GM19328 (cell line): Measurements from ENCODE around the gene DPP9.

Experiments used
- ATAC-seq: cut with Tn5 transposase; IDR thresholded peaks from one replicate; pipeline ENCODE4 v1.9.1; 2021; ENCODE audit warnings: mild to moderate bottlenecking, moderate library complexity; ENCODE audit not compliant: unreplicated experiment

The DPP9 gene

GRCh38 chr19:4638317-4638716 is 85.3 kb downstream of the DPP9 start:
- no peak for ATAC-seq

DNA sequence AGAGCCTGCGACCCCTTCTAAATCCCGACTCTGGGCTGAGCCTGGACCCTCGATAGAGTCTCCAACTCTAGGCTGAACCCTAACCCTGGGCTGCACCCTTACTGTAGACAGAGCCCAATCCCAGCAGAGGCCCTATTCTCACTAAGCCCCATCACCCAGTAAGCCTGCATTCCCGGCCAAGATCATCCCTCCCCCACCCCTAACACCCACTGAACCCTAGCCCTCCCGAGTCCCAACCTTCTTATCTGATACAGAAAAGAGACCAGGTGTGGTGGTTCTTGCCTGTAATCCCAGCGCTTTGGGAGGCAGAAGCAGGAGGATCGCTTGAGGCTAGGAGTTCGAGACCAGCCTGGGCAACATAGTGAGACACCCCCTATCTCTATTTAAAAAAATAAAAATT is 86.9 kb downstream of the DPP9 start:
- ATAC-seq, result no peak

DNA sequence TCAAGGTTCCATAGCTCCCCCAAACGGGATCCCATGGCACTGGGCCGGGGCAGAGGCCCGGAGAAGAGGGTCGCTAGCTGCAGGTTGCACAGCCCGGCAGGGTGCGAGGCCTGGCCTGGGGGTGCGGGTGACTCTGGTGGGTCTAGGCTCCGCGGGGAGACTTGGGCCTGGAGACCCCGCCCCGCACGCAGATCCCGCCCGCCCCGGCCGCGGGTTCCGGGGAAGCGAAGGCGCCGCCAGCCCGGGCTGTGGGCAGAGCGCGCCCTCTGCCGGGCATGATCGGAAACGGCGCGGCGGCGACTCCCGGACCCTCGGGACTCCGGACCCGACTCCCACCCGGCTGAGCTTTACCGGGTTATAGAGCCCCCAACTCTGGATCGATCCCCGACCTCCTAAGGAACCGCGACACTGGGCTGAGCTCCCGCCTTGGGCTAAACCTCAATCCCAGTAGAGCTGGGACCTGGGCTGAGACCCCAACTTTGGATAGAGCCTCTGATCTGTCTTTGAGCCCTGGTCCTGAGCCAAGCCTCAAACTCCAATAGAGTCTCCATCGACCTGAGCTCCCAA is 87.4 kb downstream of the DPP9 start:
- no peak for ATAC-seq

- ATAC-seq, result no peak
These were observed 87.9 kb downstream of the DPP9 start for GRCh38 chr19:4635754-4636116.

- ATAC-seq, result no peak
These were observed 90.3 kb downstream of the DPP9 start for GRCh38 chr19:4633140-4633967.
